Epidermal melanocyte (primary cell): ENCODE results near the gene TMEM269.
"Not testable (repeated sequence)": the region's sequence is repeated elsewhere in the genome, so short reads cannot be mapped to it uniquely, and the experiment has no call there.

ENCODE experiments used
- DNase-seq: peaks from one replicate; pipeline ENCODE4 v3.0.0; 2011; ENCODE audit warnings: low spot score; ENCODE audit not compliant: insufficient read length

The TMEM269 gene

GRCh38 chr1:42774928-42775526 lies 9.8 kb upstream of the TMEM269 start:
- DNase-seq, result no peak

DNA sequence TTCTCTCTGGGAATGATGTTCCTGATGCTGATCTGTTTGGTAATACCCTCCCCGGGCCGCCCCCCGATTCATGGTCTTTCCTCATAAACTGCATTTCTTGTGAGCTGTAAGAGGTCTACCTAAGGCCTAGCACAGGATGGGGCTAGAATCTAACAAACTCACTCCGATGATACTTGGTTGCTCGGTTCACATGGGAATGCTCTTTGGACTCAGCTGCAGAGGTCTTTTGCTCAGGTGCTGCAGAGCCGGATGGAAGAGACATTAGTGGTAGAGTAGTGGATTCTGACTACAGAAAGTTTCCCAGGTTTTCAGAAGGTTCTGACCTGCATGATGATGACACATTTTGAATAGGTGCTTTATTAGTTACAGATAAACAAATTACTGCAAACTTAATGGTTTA lies 8.3 kb upstream of the TMEM269 start:
- DNase-seq, result no peak

DNA sequence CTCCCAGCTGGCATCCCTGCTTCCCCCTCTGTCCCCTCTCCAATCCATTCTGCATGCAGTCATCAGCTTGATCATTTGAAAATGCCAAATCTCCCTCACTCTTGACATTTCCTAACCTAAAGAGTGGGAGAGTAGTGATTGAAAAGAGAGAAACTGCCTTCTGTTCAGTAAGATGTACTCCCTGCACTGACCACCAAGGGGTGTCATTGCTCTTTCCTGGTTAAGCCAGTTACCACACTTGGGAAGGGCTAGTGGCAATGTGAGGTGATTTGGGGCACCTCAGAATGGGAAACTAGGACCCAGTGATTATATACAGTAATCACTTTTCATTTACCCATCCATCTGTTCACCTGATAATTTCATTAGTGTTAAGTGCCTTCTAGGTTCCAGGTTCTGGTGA lies 6.9 kb upstream of the TMEM269 start:
- peak; percentile 30 for DNase-seq

DNA sequence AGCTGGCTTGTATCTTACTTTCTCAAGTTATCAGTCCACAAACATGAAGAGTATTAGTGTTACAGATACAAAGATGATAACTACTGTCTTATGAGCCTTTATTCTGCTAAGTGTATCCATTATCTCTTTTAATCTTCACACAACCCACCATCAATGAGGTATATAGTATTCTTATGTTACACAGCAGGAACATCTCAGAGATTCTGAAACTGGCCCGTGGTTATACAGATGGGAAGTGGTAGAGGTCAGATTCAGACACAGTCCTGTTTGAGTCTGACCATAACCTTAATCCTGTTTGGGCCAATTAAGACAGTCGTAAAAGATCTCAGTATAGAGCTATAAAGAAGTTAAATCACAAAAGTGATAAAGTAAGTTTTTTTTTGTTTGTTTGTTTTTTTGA lies 5.1 kb upstream of the TMEM269 start:
- no peak for DNase-seq

GRCh38 chr1:42780176-42780575 lies 4.6 kb upstream of the TMEM269 start:
- DNase-seq, result no peak

GRCh38 chr1:42783092-42783491 lies 1.7 kb upstream of the TMEM269 start:
- no peak for DNase-seq

DNA sequence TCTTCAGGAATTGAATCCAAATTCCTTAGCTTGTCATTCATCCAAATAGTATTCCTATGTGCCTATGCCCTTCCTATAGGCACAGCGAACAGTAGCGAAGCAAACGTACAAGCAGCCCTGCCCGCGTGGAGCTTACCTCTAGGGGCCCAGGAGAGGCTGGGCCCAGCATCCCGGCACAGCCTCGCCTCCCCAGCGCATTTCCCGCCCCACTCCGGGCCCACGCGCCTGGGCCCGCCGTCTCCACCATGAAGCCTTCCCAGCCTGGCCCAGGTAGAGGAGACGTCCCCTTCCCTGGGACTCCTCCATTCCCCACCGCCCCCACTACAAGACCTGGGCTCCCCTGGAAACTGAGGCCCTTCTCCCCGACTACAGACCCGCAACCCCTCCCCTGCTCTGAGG lies 245 bp upstream of the TMEM269 start:
- DNase-seq, result no peak

DNA sequence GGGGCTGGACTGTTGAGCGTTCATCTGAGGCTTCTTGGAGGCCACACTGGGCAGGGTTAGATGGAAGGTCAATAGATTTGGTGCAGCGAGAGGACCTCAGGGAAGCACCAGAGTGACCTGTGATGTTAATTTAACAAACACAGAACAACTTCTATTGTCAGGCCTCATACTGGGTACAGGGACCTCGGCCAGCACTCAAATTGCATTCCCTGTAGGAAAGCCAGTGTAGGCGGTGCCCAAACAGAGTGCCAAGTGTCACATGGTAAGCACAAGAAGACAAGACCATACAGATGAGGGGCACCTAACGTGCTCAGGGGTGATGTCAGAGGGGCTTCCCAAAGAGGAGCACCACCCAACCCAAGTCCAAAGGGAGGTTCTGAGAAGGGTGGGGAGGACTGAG lies 1.3 kb downstream of the TMEM269 start:
- DNase-seq, result no peak

- DNase-seq, result no peak
Measured at GRCh38 chr1:42788021-42788420, 3.2 kb downstream of the TMEM269 start.

GRCh38 chr1:42793824-42794223 lies 9.0 kb downstream of the TMEM269 start:
- no peak for DNase-seq

DNA sequence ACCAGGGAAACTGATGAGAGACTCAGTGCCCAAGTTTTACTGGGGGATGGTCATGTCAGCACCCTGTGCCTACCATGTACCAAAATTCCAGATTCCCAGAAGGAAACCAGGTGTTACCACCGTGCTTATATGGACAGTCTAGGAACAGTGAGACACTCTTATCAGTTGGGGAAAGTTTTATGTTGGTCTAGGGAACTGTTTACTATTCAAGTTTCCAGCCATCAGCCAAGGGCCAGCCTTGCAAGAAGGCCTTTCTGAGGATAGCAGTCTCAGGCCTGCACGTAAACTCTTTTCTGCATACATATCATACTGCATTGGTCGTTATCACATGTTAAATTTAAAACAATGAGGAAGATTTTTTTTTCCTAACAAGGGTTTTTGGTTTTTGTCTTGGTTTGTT lies 12.6 kb downstream of the TMEM269 start:
- no peak for DNase-seq

- DNase-seq, result no peak
Measured at GRCh38 chr1:42797979-42798378, 13.2 kb downstream of the TMEM269 start.

DNA sequence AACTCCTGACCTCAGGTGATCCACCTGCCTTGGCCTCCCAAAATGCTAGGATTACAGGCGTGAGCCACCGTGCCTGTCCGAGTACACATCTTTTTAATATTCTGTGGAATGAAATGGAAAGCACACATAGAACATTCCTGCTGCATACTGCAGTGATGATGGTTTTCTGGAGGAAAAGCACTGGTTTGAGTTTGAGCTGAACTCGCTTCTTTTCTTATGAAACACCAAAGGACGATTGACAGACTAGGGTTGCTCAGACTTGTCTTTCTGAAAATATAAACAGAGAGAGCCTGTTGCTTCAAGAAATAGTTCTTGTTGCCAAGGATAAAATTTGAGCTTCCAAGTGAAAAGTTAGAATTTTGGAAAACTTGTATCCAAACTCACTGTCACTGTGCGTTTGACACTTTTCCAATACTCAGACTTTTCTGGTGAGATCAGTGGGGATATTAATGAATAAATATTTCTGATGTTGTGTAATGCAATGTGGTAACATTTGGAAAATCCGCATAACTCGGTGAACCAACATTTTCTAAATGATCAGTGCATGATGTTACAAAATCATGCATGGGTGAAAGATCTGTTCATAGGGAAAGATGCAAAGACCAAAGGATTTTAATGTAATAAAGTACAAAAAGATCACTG lies 17.2 kb downstream of the TMEM269 start:
- DNase-seq, result no peak

- DNase-seq, result no peak
Measured at GRCh38 chr1:42806171-42806570, 21.4 kb downstream of the TMEM269 start.

- DNase-seq, result no peak
Measured at GRCh38 chr1:42806593-42806992, 21.8 kb downstream of the TMEM269 start.

DNA sequence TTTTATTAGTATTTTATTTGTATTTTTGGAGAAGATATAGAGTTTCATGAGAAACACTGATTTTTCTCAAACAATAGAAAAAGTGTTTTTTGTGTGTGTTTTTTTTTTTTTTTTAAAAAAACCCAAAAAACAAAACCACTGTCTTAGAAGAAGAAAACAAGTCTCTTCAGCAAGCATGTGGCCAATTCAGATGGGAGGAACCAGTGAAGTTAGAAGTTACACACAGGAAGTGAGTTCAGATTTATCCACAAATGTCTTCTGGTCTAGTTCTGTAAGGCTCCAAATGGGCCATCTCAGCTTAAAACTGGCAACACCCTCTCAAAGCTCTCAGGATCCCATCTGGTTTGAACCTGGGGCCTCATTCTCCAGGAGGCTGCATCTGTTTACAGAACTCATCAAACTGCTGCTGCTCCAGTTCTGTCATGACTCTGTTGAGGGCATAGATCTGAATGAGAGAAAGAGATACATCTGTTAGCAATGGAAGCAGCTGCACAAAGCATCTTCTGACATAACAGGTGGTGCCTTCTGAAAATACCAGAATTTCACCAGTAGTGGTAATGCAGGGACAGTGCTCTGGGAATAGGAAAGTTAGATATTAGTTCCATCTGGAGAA lies 22.4 kb downstream of the TMEM269 start:
- no peak for DNase-seq

- DNase-seq, result not testable (repeated sequence)
Measured at GRCh38 chr1:42814815-42815214, 30.0 kb downstream of the TMEM269 start.

- no peak for DNase-seq
Measured at GRCh38 chr1:42815941-42816584, 31.3 kb downstream of the TMEM269 start.

GRCh38 chr1:42816585-42817439 lies 32.0 kb downstream of the TMEM269 start, which contains the start of the genes ERMAP and SVBP:
Gene ERMAP, plus strand, starts transcription at chr1:42817122. Its CDS starts 13,327 bp downstream, at chr1:42830449.
Gene SVBP, minus strand, starts transcription at chr1:42817397. Its CDS starts 853 bp downstream, at chr1:42816544.
- DNase-seq, result peak; percentile 52

DNA sequence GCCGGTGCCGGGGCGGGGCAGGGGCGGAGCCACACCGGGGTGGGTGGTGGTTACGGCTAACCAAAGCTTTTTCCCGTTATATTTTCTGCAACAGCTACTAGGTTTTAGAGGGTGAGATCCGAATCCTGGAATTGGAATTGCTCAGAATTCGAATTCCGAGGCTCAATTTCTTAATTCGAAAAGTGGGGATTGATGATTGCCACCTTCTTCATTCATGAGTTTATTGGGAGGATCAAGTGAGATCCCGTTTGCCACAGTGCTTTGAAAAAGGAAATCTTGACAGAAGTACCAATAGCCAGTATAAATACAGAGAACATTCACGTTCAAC lies 32.6 kb downstream of the TMEM269 start:
- DNase-seq, result peak; percentile 85

DNA sequence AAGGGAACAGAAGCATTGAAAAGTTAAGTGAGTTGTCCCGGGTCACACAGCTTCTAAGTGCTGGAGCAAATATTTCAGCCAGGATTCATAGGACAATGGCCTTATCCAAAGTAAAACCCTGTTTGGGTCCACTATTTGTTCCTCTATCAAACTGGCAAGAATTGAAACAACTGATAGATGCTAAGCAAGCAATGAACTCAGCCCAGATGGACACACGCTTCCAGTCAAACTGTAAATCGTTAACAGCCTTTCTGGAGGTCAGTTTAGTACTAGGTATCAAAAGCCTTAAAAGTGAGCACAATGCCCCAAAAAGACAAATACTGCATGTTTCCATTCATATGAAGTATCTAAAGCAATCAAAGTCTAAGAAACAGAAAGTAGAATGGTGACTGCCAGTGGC lies 33.2 kb downstream of the TMEM269 start:
- DNase-seq, result no peak

GRCh38 chr1:42820813-42821212 lies 36.0 kb downstream of the TMEM269 start:
- no peak for DNase-seq
